Peyer's patch (tissue), 4 donors: ENCODE data around the gene PRODH2.

Experiments used
- CTCF ChIP-seq, 6 experiments: fragments of 450-650 bp in 4 of 6; fragments of 200-600 bp in 2 of 6; sonication (generic) in 1 of 6; IDR thresholded peaks; one replicate each; pipeline ENCODE4 v1.5.1; 2017 to 2019; ENCODE audit warnings: antibody characterized with exemption in 6 of 6, mild to moderate bottlenecking in 3 of 6, moderate library complexity in 1 of 6
- POLR2A ChIP-seq, 2 donors: fragments of 450-650 bp; IDR thresholded peaks; one replicate each; pipeline ENCODE4 v1.5.1; 2017; ENCODE audit warnings: antibody characterized with exemption in 2 of 2, mild to moderate bottlenecking in 2 of 2, moderate library complexity in 2 of 2

GRCh38 chr19:35782589-35782988 is 30.1 kb downstream of the PRODH2 start:
- TF ChIP-seq CTCF (IDR thresholded peaks at IDR 0.05) (no peak), POLR2A (IDR thresholded peaks at IDR 0.05) (no peak)
